ENCODE results near the gene SLC9B1.

GRCh38 chr4:103044183-103044582, 24.7 kb upstream of the SLC9B1 start:
- no peak for TF ChIP-seq CTCF (IDR thresholded peaks at IDR 0.05; ENCODE audit: insufficient read depth, low read length, poor library complexity, severe bottlenecking)
- no peak for TF ChIP-seq EZH2phosphoT487 (conservative IDR thresholded peaks at IDR 0.05; ENCODE audit: low read length)
